GM12892 (cell line): Measurements from ENCODE around the gene CDS1.

Experiments used
- DNase-seq: peaks from one replicate; pipeline ENCODE4 v3.0.0; 2011; ENCODE audit not compliant: insufficient read length
- FAIRE-seq: peaks from 2 replicates; lab custom pipeline; 2011; peaks lifted over from hg19 to GRCh38; lab: Jason Lieb, UNC
- POLR2A ChIP-seq: IDR thresholded peaks from 2 replicates; pipeline ENCODE4 v1.6.1; 2011; ENCODE audit warnings: low read depth, low read length, control low read depth
- POLR2AphosphoS5 ChIP-seq: IDR thresholded peaks from 2 replicates; pipeline ENCODE4 v1.6.1; 2011; ENCODE audit warnings: low read depth, low read length, control low read depth
- TAF1 ChIP-seq: IDR thresholded peaks from 2 replicates; pipeline ENCODE4 v1.6.1; 2011; ENCODE audit warnings: low read depth, mild to moderate bottlenecking, control low read depth, low read length, borderline replicate concordance

Gene CDS1

GRCh38 chr4:84697159-84697558 lies 114.2 kb downstream of the CDS1 start:
- no peak for FAIRE-seq
- no peak for DNase-seq
- TF ChIP-seq POLR2AphosphoS5 (no peak), POLR2A (no peak), TAF1 (no peak)

DNA sequence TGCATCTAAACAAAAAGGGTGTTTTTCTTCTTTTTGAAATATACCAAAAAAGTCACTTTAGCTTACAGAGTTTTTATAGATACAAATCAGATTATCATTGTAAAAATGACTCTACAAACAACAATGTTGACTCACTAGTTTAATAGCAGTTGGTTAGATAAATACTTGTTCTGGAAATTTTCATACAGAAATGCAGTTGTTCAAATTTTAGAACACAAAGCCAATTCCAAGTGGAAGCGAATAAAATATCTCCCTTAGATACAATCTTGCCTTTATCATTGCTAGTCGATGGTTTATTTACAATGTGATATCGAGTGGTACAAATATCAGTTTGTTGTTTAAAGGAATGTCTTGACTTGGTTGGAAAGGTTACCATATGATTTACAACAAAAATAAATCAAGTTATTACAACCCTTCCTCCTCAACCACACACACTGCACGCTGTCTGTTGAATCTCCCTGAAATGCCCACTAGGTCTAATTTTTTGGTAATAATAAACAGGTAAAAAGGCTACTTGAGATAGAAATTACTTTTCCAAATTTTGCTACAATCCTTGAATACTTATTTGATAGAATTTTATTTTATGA lies 114.8 kb downstream of the CDS1 start:
- DNase-seq (no peak), FAIRE-seq (no peak)
- no peak for TF ChIP-seq TAF1
- TF ChIP-seq POLR2A: no peak
- no peak for TF ChIP-seq POLR2AphosphoS5

DNA sequence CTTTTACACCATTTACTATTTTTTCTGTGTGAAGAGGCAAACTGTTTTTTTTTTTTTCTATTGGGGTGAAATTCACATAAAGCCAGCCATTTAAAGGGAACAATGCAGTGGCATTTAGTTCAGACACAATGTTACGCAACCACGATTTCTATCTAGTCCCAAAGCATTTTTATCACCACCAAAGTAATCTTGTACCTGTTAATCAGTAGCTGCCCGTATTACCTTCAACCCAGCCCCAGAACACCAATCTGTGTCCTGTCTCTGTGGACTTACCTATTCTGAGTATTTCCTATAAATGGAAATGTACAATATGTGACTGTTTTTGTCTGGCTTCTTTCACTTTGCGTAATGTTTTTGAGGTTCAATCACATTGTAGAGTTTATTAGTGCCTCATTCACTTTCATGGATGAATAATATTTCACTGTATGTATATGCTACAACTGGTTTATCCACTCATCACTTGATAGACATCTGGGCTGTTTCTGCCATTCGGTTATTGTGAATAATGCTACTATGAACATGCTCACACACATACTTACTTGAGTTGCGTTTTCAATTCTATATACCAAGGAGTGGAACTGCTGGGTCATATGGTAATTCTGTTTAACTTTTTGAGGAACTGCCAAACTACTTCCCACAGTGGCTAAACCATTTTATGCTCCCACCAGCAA lies 116.2 kb downstream of the CDS1 start:
- DNase-seq (no peak), FAIRE-seq (no peak)
- no peak for TF ChIP-seq POLR2A
- no peak for TF ChIP-seq TAF1
- TF ChIP-seq POLR2AphosphoS5: no peak
